HG03097 (cell line): ENCODE data around the gene SLK.

Source experiments
- ATAC-seq: cut with Tn5 transposase; IDR thresholded peaks from one replicate; pipeline ENCODE4 v1.9.1; 2021; ENCODE audit not compliant: unreplicated experiment, low FRiP score

The SLK gene

DNA sequence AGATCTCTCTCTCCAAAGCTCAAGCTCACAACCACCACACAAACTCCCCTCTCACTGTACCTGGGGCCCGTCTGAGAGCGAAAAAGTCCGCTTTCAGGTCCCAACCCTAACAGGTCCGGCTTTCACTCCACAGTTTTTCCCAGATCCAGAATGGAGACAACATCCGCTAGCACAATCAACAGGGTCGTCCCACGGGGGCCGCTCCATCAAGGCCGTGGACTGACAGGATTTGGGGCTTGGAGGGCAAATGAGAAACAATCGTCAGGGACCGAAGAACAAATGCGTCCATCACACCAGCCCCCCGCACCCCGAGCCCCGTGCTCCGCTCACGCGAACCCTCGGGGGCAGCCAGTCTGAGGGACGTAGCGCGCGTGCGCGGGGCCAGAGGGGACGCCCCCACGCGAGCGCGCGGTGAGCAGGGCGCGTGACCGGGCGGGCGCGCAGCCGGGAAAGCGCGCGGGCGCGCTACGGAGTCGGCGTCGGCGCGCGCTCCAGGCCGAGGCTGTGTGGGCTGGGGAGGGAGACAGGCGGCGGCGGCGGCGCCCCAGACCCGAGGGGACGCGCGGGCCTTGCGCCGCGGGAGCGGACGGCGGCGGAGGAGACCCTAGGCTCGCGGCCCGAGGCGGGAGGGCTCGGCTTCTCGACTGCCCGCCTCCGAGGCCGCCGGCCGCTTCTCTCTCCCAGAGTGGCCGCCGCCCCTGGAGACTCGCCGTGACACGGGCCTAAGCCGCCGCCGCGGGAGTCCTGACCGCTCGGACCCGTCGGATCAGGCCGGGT is at the start of gene SLK:
Gene SLK, plus strand, starts transcription at position 470 of the 777 bp plus-strand sequence. CDS start 606 bp downstream, outside the sequence.
- peak; percentile 78 for ATAC-seq

DNA sequence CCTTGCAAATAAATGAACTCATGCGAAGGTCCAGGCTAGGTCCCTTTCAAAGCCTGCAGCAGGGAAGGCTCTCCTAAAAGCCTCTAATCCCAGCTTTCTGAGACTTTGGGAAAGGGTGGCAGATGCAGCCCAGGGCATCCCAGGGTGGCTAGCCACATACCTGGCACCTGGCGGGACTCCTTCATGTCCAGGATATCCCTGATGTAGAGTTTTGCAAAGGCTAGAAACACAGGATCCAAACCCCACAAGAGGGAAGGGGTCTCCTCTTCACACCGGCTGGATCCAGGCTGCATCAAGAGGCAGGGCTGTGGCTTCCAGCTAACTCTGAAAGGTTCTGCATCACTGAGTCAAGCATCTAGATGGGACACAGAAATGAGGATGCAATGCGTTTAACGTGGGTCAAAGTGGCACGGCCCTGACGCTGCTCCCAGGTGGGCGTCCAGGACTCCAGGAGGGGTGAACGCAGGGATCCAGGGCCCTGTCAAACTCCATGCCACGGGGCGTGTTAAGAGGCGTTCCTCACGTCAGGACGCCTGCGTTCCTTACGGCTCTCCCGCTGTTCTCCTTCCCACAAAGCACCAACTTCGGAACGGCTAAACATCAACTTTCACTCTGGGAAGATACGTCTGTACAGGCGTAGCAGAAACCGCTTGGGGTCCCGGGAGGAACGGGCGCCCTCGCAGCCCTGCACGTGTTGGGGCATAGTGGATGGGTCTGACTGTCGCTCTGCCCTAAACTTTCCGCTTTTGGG is 49.5 kb upstream of the SLK start:
- peak; percentile 14 for ATAC-seq

DNA sequence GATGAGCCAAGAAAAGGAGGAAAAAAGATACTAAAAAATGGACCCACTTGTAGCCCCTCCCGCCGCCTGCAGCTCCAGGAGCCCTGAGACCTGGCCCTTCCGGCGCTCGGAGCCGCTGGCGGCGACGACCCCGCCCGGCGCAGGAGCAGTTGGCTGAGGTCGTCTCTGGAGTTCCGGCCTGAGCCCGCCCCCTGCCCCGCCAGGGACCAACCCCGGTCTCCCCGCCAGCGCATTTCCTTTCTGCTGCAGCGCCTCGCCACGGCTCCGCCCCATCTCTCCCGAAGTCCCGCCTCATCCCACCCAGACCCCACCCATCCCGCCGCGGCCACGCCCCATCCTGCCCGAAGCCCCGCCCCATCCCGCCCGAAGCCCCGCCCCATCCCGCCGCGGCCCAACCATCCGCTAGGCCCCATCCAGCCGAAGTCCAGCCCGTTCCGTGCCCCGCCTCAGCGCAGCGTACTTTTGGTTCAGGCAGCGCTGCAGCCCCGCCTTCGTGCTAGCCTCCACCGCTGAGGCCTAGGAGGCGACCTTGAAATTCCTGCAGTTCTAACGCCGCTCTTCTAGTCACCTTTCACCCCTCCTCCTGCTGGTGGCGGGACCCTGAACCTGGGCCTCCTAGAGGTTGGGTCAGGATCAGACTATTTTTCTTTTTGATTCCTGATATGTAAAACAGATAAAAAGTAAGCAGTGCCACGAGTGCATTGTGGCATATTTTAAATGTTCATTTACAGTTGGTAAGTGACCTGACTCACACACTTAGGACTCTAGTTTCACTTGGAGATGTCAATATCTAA is 48.7 kb upstream of the SLK start, which contains the start of gene STN1:
Gene STN1, minus strand, starts transcription at position 132 of the 794 bp plus-strand sequence. CDS start 590 bp downstream, outside the sequence.
- ATAC-seq: peak; percentile 82

DNA sequence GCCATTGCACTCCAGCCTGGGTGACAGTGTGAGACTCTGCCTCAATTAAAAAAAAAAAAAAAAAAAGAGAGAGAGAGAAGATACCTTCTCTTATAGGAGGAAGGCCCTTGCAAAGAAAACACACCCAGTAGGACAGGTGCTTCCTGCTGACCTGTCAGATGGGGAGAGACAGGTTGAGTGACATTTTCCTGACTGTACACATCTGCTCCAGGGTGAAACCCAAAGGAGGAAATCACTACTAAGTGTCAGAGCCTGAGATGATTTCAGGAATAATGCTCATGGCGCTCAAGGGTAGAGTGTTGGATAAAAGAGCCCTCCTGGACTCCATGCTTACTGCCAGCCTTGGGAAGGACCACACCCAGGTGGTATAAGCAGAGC is 47.3 kb upstream of the SLK start:
- ATAC-seq: no peak

GRCh38 chr10:103921248-103921647 is 45.7 kb upstream of the SLK start:
- no peak for ATAC-seq

- no peak for ATAC-seq
These were observed 45.2 kb upstream of the SLK start for GRCh38 chr10:103921750-103922195.

DNA sequence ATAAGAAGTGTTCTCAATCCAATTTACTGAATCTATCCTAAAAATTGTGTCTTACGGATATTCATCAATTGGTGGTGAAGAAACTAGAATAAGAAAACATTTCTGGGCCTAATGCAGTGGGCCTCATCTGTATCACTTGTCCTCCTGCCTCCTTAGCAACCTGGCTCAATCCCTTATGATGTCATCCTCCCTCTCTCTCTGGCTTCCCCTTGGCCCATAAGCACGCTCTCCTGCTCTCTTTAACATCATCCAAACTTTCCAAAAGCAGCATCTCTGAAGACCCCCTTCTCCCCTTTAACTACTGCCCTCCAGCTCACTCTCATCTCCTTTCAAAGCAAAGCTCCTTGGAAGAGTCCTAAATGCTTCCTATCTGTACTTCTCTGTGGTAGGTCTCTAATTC is 44.3 kb upstream of the SLK start:
- ATAC-seq: no peak

- ATAC-seq: no peak
These were observed 43.4 kb upstream of the SLK start for GRCh38 chr10:103923502-103923901.

DNA sequence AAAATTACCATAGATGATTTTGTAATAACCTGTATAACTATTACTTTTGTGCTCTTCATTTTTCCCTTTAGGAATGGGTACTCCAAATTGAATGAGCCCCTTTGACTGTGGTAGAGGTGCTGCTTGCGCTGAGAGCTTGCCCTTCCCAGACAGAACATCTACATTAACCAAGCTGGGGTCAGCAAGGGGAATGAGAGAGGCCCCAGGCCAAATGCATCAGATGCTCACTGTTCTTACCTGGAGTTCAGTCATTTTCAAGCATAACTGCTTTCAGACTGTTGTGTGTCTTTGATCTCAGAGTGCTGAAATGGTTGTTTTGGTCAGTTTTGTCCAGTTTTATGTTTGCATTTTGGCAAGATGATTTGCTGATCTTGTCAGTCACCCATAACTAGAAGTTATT is 41.3 kb upstream of the SLK start:
- no peak for ATAC-seq

DNA sequence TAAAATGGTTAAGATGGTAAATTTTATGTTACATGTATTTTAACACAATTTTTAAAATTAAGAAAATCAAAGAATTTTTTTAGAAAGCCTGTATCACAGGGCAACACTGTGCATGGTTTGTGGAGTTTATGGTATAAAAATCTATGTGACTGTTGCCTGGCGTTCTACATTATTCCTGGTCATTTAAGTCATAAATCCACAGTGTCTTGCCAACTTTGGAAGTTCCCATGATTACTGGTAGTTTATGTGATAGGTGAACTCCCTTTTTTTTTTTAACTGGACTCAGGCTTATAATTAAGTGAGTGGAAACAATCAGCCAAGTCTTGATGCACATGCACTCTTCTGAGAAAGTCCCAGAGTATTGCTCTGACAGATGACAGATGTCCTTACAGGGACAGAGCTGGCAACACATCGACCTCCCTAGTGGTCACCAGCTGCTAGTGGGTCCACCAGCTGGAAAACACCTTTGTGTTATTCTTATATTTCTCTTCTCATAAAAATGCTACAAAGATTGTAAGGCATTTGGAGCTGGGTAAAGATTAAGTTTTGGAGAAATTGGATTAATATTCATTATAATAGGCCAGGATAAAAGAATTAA is 40.1 kb upstream of the SLK start:
- no peak for ATAC-seq

DNA sequence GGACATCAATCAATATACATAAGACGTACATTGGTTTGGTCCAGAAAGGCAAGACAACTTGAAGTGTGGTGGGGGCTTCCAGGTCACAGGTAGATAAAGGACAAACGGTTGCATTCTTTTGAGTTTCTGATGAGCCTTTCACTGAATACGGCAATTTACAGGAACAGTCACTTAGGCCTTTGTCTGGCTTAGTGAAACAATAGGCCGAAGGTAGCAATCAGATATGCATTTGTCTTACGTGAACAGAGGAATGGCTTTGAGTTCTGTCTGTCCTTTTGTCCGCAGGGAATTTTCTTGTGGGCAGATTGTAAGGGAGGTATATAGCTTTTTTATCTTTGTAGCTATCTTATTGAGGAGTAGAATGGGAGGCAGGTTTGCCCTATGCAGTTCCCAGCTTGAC is 38.2 kb upstream of the SLK start:
- no peak for ATAC-seq

DNA sequence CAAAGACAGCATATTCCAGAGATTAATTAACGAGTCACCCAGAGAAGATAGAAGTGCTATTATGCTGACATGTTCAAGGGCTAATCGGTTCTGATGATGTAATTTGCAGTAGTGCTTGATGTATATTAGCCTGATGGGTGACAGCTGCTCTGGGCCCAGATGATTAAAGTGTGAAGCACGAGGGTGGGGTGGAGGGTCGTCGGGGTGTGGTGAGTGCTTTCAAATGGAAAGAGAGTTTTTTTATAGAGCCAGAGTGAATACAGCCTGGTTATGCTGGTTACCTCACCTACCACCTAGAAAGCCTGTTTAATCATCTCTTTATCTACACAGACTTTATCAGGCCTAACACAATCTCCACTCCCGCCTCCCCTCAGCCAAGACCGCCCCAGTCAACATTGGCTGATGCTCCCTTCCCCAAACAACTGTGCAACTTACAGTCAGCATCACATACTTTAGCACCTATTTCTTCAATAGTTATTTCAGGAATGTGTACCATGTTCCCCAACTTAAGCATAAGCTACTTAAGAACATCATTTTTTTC is 37.5 kb upstream of the SLK start:
- ATAC-seq: no peak

GRCh38 chr10:103930449-103930848 is 36.5 kb upstream of the SLK start:
- ATAC-seq: no peak

GRCh38 chr10:103930881-103931280 is 36.1 kb upstream of the SLK start:
- no peak for ATAC-seq

DNA sequence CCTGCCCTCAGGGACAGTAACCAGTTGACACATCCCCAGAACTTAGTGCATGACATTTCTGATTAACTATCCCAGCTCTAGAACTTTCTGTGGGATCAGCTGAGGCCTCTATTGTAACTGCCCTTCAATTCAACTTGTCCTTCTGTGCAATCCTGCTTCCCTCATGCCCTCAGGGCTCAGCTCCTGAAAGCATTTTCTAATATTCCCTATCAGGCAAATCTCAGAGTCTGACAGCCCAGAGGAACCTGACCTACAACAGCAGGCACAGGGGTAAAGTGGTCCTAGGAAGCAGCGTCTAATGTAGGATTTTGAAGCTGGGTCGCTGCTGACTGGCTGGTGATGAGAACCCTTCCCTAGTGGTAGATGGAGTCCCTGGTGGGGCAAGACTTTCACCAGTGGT is 35.3 kb upstream of the SLK start:
- no peak for ATAC-seq

- ATAC-seq: no peak
These were observed 34.7 kb upstream of the SLK start for GRCh38 chr10:103932271-103932670.

- no peak for ATAC-seq
These were observed 34.0 kb upstream of the SLK start for GRCh38 chr10:103932971-103933370.

GRCh38 chr10:103933557-103934121 is 33.3 kb upstream of the SLK start:
- no peak for ATAC-seq

DNA sequence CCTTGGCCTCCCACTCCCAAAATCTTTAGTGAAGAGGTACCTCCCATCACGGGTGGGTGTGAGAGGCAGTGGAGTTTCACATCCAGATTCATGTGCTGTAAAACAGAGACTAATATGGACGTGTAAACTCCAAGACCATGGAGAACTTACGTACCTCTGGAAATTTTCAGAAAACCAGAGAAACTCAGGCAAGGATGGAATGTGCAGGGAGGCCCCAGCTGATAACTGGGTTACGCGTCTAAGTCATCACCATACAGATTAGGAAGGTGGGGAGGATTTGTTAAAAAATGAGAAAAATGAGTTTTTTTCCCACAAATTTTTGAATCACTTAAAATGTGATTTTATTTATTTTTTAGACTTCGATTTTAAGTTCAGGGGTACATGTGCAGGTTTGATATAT is 32.6 kb upstream of the SLK start:
- no peak for ATAC-seq

DNA sequence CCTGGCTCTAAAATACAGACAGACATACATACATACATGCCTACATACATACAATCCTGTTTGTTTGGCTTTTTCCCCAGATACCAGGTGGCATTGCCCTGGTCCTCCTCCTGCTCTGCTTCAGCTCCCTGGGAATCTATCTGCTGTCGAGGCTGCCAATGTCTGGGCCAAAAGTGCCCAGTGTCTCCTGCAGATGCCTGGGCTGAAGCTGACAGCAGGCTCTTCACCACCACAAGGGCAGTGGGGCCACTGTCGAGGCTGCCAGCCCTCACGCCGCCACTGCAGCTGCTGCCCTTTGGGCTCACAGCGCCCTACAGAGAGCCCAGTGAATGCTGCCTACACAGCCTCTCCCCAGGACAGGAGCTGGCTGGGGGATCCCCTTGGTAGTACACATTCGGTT is 30.9 kb upstream of the SLK start:
- no peak for ATAC-seq
